ENCODE measurements around the gene DTNBP1. TPM values are rescaled to one million over a fixed set of nuclear protein-coding genes. Genes with fewer than 3 reads are reported as not detected.
"Not testable (repeated sequence)": the region's sequence is repeated elsewhere in the genome, so short reads cannot be mapped to it uniquely, and the experiment has no call there.

DTNBP1 gene
- total RNA-seq, 1 donor from 2014 or later: 11.0 TPM

DNA sequence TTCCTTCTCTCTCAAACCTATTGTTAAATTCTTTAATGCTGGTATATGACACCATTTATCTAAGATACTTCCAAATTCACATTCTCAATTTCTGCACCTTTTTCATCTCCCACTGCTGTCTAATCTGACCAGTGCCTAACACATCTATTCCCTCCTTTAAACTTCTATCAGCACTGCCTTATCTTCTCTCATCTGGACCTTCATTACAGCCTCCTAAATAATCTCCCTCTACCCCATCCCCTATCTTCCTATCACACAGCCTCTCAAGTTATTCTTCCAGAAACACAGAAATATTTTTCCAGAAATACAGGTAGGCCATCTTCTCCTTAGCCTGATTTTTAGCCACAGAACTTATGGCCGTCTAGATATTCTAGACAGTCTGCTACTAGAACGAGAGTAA is 5.5 kb downstream of the DTNBP1 start:
- TF ChIP-seq, protein P1, sequence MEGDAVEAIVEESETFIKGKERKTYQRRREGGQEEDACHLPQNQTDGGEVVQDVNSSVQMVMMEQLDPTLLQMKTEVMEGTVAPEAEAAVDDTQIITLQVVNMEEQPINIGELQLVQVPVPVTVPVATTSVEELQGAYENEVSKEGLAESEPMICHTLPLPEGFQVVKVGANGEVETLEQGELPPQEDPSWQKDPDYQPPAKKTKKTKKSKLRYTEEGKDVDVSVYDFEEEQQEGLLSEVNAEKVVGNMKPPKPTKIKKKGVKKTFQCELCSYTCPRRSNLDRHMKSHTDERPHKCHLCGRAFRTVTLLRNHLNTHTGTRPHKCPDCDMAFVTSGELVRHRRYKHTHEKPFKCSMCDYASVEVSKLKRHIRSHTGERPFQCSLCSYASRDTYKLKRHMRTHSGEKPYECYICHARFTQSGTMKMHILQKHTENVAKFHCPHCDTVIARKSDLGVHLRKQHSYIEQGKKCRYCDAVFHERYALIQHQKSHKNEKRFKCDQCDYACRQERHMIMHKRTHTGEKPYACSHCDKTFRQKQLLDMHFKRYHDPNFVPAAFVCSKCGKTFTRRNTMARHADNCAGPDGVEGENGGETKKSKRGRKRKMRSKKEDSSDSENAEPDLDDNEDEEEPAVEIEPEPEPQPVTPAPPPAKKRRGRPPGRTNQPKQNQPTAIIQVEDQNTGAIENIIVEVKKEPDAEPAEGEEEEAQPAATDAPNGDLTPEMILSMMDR (IDR thresholded peaks at IDR 0.05; ENCODE audit: insufficient read depth, low read length, poor library complexity, severe bottlenecking): no peak
- Histone ChIP-seq H3K27me3 (ENCODE audit: control insufficient read depth, insufficient read depth, low read length) (no peaks in the 10 kb centered on the region), H3K4me3 (ENCODE audit: low read depth, low read length) (no peak overlapping the region), H3K36me3 (ENCODE audit: control insufficient read depth, insufficient read depth, low read length) (no peaks in the 10 kb centered on the region)
- no peak for DNase-seq (ENCODE audit: low read depth)

DNA sequence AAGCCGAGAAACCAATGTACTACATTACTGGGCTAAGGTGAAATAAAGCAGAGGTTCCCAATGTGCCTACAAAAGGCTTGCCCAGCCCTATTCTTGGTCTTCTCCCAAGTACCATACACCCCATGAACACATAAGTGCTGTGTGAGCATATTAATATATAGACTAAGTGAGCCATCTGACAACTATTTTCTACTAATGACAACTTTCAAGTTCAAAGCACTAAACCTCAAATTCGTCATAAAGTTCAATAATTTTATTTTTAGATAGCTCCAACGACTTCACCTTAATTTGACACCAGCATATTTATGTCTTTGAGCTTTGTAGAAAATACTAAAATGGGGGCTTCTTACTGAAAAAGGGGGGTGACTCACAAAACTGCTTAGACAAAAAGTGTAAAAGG is 6.7 kb downstream of the DTNBP1 start:
- TF ChIP-seq, protein P1 (IDR thresholded peaks at IDR 0.05; ENCODE audit: insufficient read depth, low read length, poor library complexity, severe bottlenecking): no peak
- DNase-seq (ENCODE audit: low read depth): no peak
- Histone ChIP-seq H3K4me3 (ENCODE audit: low read depth, low read length) (no peak overlapping the region), H3K36me3 (ENCODE audit: control insufficient read depth, insufficient read depth, low read length) (no peaks in the 10 kb centered on the region), H3K27me3 (ENCODE audit: control insufficient read depth, insufficient read depth, low read length) (no peaks in the 10 kb centered on the region)

DNA sequence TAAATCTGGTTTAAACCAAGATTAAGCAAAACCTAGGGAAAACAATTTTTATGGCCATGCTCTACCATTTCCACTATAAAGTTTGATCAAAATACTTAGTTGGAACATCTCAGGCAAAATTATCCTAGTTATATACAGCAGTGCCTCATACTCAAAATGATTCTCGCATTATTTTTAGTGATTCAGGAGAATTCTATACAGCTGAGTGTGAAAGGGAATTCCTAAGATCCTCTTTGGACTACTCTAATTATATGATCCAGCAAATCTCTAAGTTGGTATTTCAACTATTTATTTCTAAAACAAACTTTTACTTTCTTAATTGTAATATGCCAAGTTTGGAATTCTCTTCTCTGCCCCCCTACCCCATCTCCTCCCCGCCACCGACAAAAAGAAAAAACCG is 8.6 kb downstream of the DTNBP1 start:
- no peak for DNase-seq (ENCODE audit: low read depth)
- no peak overlapping the region for H3K4me3 ChIP-seq (ENCODE audit: low read depth, low read length)
- TF ChIP-seq, protein P1 (IDR thresholded peaks at IDR 0.05; ENCODE audit: insufficient read depth, low read length, poor library complexity, severe bottlenecking): no peak
- H3K27me3 ChIP-seq (ENCODE audit: control insufficient read depth, insufficient read depth, low read length): no peaks in the 10 kb centered on the region
- H3K36me3 ChIP-seq (ENCODE audit: control insufficient read depth, insufficient read depth, low read length): no peaks in the 10 kb centered on the region

DNA sequence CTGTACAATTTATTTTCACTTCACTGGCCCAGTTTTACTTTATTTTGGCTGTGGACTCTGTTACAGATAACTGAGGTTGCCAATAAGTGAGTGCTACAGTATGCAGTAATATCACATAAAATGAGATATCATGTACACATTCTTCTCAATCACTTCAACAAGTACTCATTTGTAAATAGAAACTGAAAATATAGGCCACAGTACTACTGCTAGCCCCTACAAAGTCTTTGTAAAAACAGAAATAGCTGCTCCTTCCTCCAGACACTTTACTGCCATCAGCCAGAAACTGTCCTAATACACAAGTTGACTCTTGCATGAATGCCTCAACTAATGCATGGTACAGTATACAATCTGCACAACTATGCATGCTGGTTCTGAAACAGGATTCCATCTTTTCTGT is 9.2 kb downstream of the DTNBP1 start:
- H3K4me3 ChIP-seq (ENCODE audit: low read depth, low read length): no peak overlapping the region
- TF ChIP-seq, protein P1 (IDR thresholded peaks at IDR 0.05; ENCODE audit: insufficient read depth, low read length, poor library complexity, severe bottlenecking): no peak
- H3K36me3 ChIP-seq (ENCODE audit: control insufficient read depth, insufficient read depth, low read length): no peaks in the 10 kb centered on the region
- no peak for DNase-seq (ENCODE audit: low read depth)
- no peaks in the 10 kb centered on the region for H3K27me3 ChIP-seq (ENCODE audit: control insufficient read depth, insufficient read depth, low read length)

DNA sequence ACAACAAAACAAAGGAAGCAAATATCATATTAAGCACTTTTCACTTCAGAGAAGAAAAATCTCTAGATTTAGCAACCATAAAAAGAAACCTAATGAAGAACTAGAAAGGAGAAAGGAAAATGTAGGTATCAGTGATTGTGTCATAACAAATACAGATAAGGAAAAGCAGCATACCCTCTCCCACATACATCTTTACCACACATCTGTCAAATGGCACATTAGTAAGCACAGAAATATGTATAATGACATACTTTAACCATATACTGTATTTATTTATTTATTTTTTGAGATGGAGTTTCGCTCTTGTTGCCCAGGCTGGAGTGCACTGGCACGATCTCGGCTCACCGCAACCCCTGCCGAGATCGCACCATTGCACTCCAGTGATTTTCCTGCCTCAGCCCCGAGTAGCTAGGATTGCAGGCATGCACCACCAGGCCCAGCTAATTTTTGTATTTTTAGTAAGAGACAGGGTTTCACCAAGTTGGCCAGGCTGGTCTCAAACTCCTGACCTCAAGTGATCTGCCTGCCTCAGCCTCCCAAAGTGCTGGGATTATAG is 12.7 kb downstream of the DTNBP1 start:
- not testable (repeated sequence) for DNase-seq (ENCODE audit: low read depth); H3K36me3 ChIP-seq (ENCODE audit: control insufficient read depth, insufficient read depth, low read length); H3K4me3 ChIP-seq (ENCODE audit: low read depth, low read length); H3K27me3 ChIP-seq (ENCODE audit: control insufficient read depth, insufficient read depth, low read length)

DNA sequence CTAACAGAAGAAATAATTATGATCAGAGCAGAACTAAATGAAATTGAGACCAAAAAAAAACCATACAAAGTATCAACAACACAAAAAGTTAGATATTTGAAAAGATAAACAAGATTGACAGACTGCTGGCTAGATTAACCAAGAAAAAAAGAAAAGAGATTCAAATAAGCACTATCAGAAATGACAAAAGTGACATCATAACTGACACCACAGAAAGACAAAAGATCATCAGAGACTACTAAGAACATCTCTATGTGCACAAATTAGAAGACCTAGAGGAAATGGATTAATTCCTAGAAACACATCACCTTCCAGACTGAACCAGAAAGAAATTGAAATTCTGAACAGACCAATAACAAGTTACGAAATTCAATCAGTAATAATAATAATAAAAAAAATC is 17.9 kb downstream of the DTNBP1 start:
- Histone ChIP-seq H3K4me3 (ENCODE audit: low read depth, low read length) (no peak overlapping the region), H3K27me3 (ENCODE audit: control insufficient read depth, insufficient read depth, low read length) (no peaks in the 10 kb centered on the region), H3K36me3 (ENCODE audit: control insufficient read depth, insufficient read depth, low read length) (peaks cover 2% of the 10 kb centered on the region)
- DNase-seq (ENCODE audit: low read depth): no peak
- TF ChIP-seq, protein P1 (IDR thresholded peaks at IDR 0.05; ENCODE audit: insufficient read depth, low read length, poor library complexity, severe bottlenecking): no peak

Data from kidney epithelial cell (primary cell).